T-helper 22 cell (primary cell): ENCODE data around the gene ENKD1.

Experiments used
- DNase-seq: peaks from one replicate; pipeline ENCODE4 v3.0.0-alpha.2; 2020; ENCODE audit warnings: low read depth

ENKD1 gene

GRCh38 chr16:67650023-67650422 is 16.5 kb downstream of the ENKD1 start:
- no peak for DNase-seq

GRCh38 chr16:67649494-67649931 is 17.0 kb downstream of the ENKD1 start:
- no peak for DNase-seq

GRCh38 chr16:67648764-67649407 is 17.7 kb downstream of the ENKD1 start:
- no peak for DNase-seq

- no peak for DNase-seq
These were observed 18.3 kb downstream of the ENKD1 start for GRCh38 chr16:67648088-67648763.

GRCh38 chr16:67647681-67648080 is 18.9 kb downstream of the ENKD1 start:
- DNase-seq, result no peak

- DNase-seq, result no peak
These were observed 19.4 kb downstream of the ENKD1 start for GRCh38 chr16:67647111-67647651.

- no peak for DNase-seq
These were observed 21.0 kb downstream of the ENKD1 start for GRCh38 chr16:67645397-67646121.

- no peak for DNase-seq
These were observed 22.5 kb downstream of the ENKD1 start for GRCh38 chr16:67644038-67644437.

- no peak for DNase-seq
These were observed 24.5 kb downstream of the ENKD1 start for GRCh38 chr16:67641779-67642708.

GRCh38 chr16:67637625-67638024 is 28.9 kb downstream of the ENKD1 start:
- no peak for DNase-seq

- no peak for DNase-seq
These were observed 29.8 kb downstream of the ENKD1 start for GRCh38 chr16:67636713-67637112.

- no peak for DNase-seq
These were observed 34.0 kb downstream of the ENKD1 start for GRCh38 chr16:67632415-67633172.

GRCh38 chr16:67628216-67628615 is 38.3 kb downstream of the ENKD1 start:
- DNase-seq, result no peak

GRCh38 chr16:67613808-67614207 is 52.7 kb downstream of the ENKD1 start:
- no peak for DNase-seq
